Nephron progenitor cell (in vitro differentiated cells): Measurements from ENCODE around the gene KIDINS220.
A peak's percentile ranks its signal among the peaks of the same experiment; 100 is the strongest.

Experiments
- DNase-seq: peaks from one replicate; pipeline ENCODE4 v3.0.0; 2021
- H3K27ac Mint-ChIP-seq: 2 replicates; pipeline ENCODE4 v1.8.0; 2021; ENCODE audit warnings: mild to moderate bottlenecking, moderate library complexity, mixed read lengths
- H3K27me3 Mint-ChIP-seq: 2 replicates; pipeline ENCODE4 v1.8.0; 2021; ENCODE audit warnings: mild to moderate bottlenecking, low read depth, mixed read lengths; ENCODE audit not compliant: poor library complexity
- H3K36me3 Mint-ChIP-seq: 2 replicates; pipeline ENCODE4 v1.8.0; 2021; ENCODE audit warnings: low read depth, mixed read lengths
- H3K4me1 Mint-ChIP-seq: 2 replicates; pipeline ENCODE4 v1.8.0; 2021; ENCODE audit warnings: mixed read lengths
- H3K4me3 Mint-ChIP-seq: 2 replicates; pipeline ENCODE4 v1.8.0; 2021; ENCODE audit warnings: mild to moderate bottlenecking, moderate library complexity, mixed read lengths
- H3K9me3 Mint-ChIP-seq: 2 replicates; pipeline ENCODE4 v1.8.0; 2021; ENCODE audit warnings: mild to moderate bottlenecking, moderate library complexity, mixed read lengths
- CTCF ChIP-seq: fragments of 200-600 bp; sonication (generic); IDR thresholded peaks from 2 replicates; pipeline ENCODE4 v1.5.0; 2021; ENCODE audit warnings: antibody characterized with exemption

The KIDINS220 gene

GRCh38 chr2:8685697-8686358 lies 151.6 kb downstream of the KIDINS220 start:
- H3K27me3 Mint-ChIP-seq: peaks cover 18% of the 10 kb centered on the region
- no peak overlapping the region for H3K27ac Mint-ChIP-seq
- peak; percentile 86 for TF ChIP-seq CTCF
- peak; percentile 94 for DNase-seq
- no peaks in the 10 kb centered on the region for H3K9me3 Mint-ChIP-seq
- H3K36me3 Mint-ChIP-seq: peaks cover 25% of the 10 kb centered on the region
- peak overlapping the region; percentile 67 for H3K4me3 Mint-ChIP-seq
- H3K4me1 Mint-ChIP-seq: peaks cover 18% of the 10 kb centered on the region

GRCh38 chr2:8684878-8685696 lies 152.3 kb downstream of the KIDINS220 start:
- H3K4me3 Mint-ChIP-seq: peak overlapping the region; percentile 100
- H3K4me1 Mint-ChIP-seq: peaks cover 25% of the 10 kb centered on the region
- no peak for TF ChIP-seq CTCF
- H3K27me3 Mint-ChIP-seq: peaks cover 18% of the 10 kb centered on the region
- H3K36me3 Mint-ChIP-seq: peaks cover 25% of the 10 kb centered on the region
- peak; percentile 73 for DNase-seq
- H3K27ac Mint-ChIP-seq: peak overlapping the region; percentile 71
- H3K9me3 Mint-ChIP-seq: no peaks in the 10 kb centered on the region

GRCh38 chr2:8684540-8684877 lies 152.9 kb downstream of the KIDINS220 start:
- Mint-ChIP-seq H3K4me3 (peak overlapping the region; percentile 100), H3K36me3 (peaks cover 25% of the 10 kb centered on the region), H3K9me3 (no peaks in the 10 kb centered on the region), H3K27me3 (peaks cover 18% of the 10 kb centered on the region), H3K4me1 (peaks cover 31% of the 10 kb centered on the region), H3K27ac (peak overlapping the region; percentile 71)
- DNase-seq: peak; percentile 22
- no peak for TF ChIP-seq CTCF

- Mint-ChIP-seq H3K27ac (peak overlapping the region; percentile 98), H3K36me3 (peaks cover 25% of the 10 kb centered on the region), H3K4me1 (peaks cover 37% of the 10 kb centered on the region), H3K27me3 (peaks cover 18% of the 10 kb centered on the region), H3K4me3 (peak overlapping the region; percentile 100), H3K9me3 (no peaks in the 10 kb centered on the region)
- peak; percentile 32 for DNase-seq
- TF ChIP-seq CTCF: no peak
Measured at GRCh38 chr2:8682719-8683667, 154.4 kb downstream of the KIDINS220 start.

- peaks cover 3% of the 10 kb centered on the region for H3K9me3 Mint-ChIP-seq
- peak within 1 kb of the TSS; percentile 100 for H3K4me3 Mint-ChIP-seq
Measured at GRCh38 chr2:8681786-8682692, 155.4 kb downstream of the KIDINS220 start, which contains the start of gene ID2. Gene ID2, plus strand, starts transcription at chr2:8682056. Its CDS starts 110 bp downstream, at chr2:8682166.

More at GRCh38 chr2:8681786-8682692, 155.4 kb downstream of the KIDINS220 start, which contains the start of gene ID2:
- H3K27ac Mint-ChIP-seq: peak within 1 kb of the TSS; percentile 98
- no peak for TF ChIP-seq CTCF
- peaks cover 47% of the 10 kb centered on the region for H3K4me1 Mint-ChIP-seq
- DNase-seq: peak; percentile 99
- H3K36me3 Mint-ChIP-seq: peaks cover 20% of the 10 kb centered on the region
- peaks cover 18% of the 10 kb centered on the region for H3K27me3 Mint-ChIP-seq
